ENCODE results near the gene CAPZA2.
"Not testable (repeated sequence)": the region's sequence is repeated elsewhere in the genome, so short reads cannot be mapped to it uniquely, and the experiment has no call there.

- TF ChIP-seq CTCF (tag by site-specific recombination; IDR thresholded peaks at IDR 0.05); ZBTB7A (tag by site-specific recombination; IDR thresholded peaks at IDR 0.05; ENCODE audit: low read depth); ZNF404 (tag by site-specific recombination; IDR thresholded peaks at IDR 0.05); TCF7L2 (IDR thresholded peaks at IDR 0.05; ENCODE audit: borderline replicate concordance, low read depth, low read length); ZNF501 (tag by site-specific recombination; IDR thresholded peaks at IDR 0.05); ZNF610 (tag by site-specific recombination; IDR thresholded peaks at IDR 0.05; ENCODE audit: borderline replicate concordance); ZNF132 (tag by site-specific recombination; IDR thresholded peaks at IDR 0.05; ENCODE audit: borderline replicate concordance); KLF9 (tag by site-specific recombination; IDR thresholded peaks at IDR 0.05; ENCODE audit: low read depth); HOXA7 (CRISPR knock-in tag; IDR thresholded peaks at IDR 0.05; ENCODE audit: borderline replicate concordance): not testable (repeated sequence)
Observed at GRCh38 chr7:116961966-116962673, 99.7 kb downstream of the CAPZA2 start.

Data from HEK293 (cell line).